Endothelial cell (in vitro differentiated cells): ENCODE data around the gene PLCG1. TPM values are rescaled to one million over a fixed set of nuclear protein-coding genes. Genes with fewer than 3 reads are reported as not detected.

ENCODE experiments used
- DNase-seq: peaks from one replicate; pipeline ENCODE4 v3.0.0; 2021; ENCODE audit warnings: low spot score
- H3K27ac Mint-ChIP-seq: one replicate; pipeline ENCODE4 v1.8.0; 2021; ENCODE audit warnings: mixed read lengths, inconsistent platforms; ENCODE audit not compliant: unreplicated experiment
- H3K27me3 Mint-ChIP-seq: one replicate; pipeline ENCODE4 v1.8.0; 2021; ENCODE audit warnings: mild to moderate bottlenecking, moderate library complexity, mixed read lengths, inconsistent platforms; ENCODE audit not compliant: unreplicated experiment
- H3K36me3 Mint-ChIP-seq: one replicate; pipeline ENCODE4 v1.8.0; 2021; ENCODE audit warnings: mild to moderate bottlenecking, low read depth, mixed read lengths, inconsistent platforms; ENCODE audit not compliant: unreplicated experiment
- H3K4me1 Mint-ChIP-seq: one replicate; pipeline ENCODE4 v1.8.0; 2021; ENCODE audit warnings: mild to moderate bottlenecking, mixed read lengths, inconsistent platforms; ENCODE audit not compliant: unreplicated experiment
- H3K4me3 Mint-ChIP-seq: one replicate; pipeline ENCODE4 v1.8.0; 2021; ENCODE audit warnings: mild to moderate bottlenecking, mixed read lengths, inconsistent platforms; ENCODE audit not compliant: unreplicated experiment
- H3K9me3 Mint-ChIP-seq: one replicate; pipeline ENCODE4 v1.8.0; 2021; ENCODE audit warnings: mixed read lengths, inconsistent platforms; ENCODE audit not compliant: unreplicated experiment
- CTCF ChIP-seq: fragments of 200-600 bp; sonication (generic); IDR thresholded peaks from one replicate; pipeline ENCODE4 v1.5.0; 2021; ENCODE audit warnings: antibody characterized with exemption; ENCODE audit not compliant: unreplicated experiment
- total RNA-seq: library from RNA; stranded (reverse); fragmentation: NEBNext Ultra II Directional; extraction: Animal tissue kit (Norgen Biotek cat#: 25700); gene quantifications from one replicate; pipeline ENCODE4 v1.2.1, GENCODE V29; 2021; ENCODE audit not compliant: unreplicated experiment

Gene PLCG1
- total RNA-seq, 1 donor from 2014 or later, result 456 TPM

GRCh38 chr20:41140226-41141133, 3.1 kb downstream of the PLCG1 start:
- DNase-seq, result no peak
- TF ChIP-seq CTCF, result no peak
- H3K4me3 Mint-ChIP-seq, result peak overlapping the region; percentile 97
- H3K27ac Mint-ChIP-seq, result peak overlapping the region; percentile 96
- H3K9me3 Mint-ChIP-seq, result no peaks in the 10 kb centered on the region
- H3K27me3 Mint-ChIP-seq, result peaks cover 22% of the 10 kb centered on the region
- H3K36me3 Mint-ChIP-seq, result peaks cover 65% of the 10 kb centered on the region
- peaks cover 81% of the 10 kb centered on the region for H3K4me1 Mint-ChIP-seq

GRCh38 chr20:41141153-41141815, 3.9 kb downstream of the PLCG1 start:
- H3K4me3 Mint-ChIP-seq, result peak overlapping the region; percentile 97
- H3K27ac Mint-ChIP-seq, result peak overlapping the region; percentile 96
- H3K36me3 Mint-ChIP-seq, result peaks cover 62% of the 10 kb centered on the region
- TF ChIP-seq CTCF, result no peak
- peak; percentile 63 for DNase-seq
- peaks cover 81% of the 10 kb centered on the region for H3K4me1 Mint-ChIP-seq
- H3K9me3 Mint-ChIP-seq, result no peaks in the 10 kb centered on the region
- peaks cover 16% of the 10 kb centered on the region for H3K27me3 Mint-ChIP-seq

GRCh38 chr20:41142245-41142644, 4.9 kb downstream of the PLCG1 start:
- Mint-ChIP-seq H3K4me3 (peak overlapping the region; percentile 50), H3K27me3 (peaks cover 17% of the 10 kb centered on the region), H3K27ac (peak overlapping the region; percentile 96), H3K36me3 (peaks cover 65% of the 10 kb centered on the region), H3K9me3 (no peaks in the 10 kb centered on the region), H3K4me1 (peaks cover 89% of the 10 kb centered on the region)
- TF ChIP-seq CTCF, result no peak
- DNase-seq, result no peak

GRCh38 chr20:41142919-41143318, 5.6 kb downstream of the PLCG1 start:
- DNase-seq, result no peak
- Mint-ChIP-seq H3K4me1 (peaks cover 96% of the 10 kb centered on the region), H3K27me3 (peaks cover 18% of the 10 kb centered on the region), H3K36me3 (peaks cover 67% of the 10 kb centered on the region), H3K9me3 (no peaks in the 10 kb centered on the region), H3K4me3 (peak overlapping the region; percentile 28), H3K27ac (peak overlapping the region; percentile 86)
- TF ChIP-seq CTCF, result no peak

- Mint-ChIP-seq H3K4me1 (peaks cover 100% of the 10 kb centered on the region), H3K27me3 (peaks cover 18% of the 10 kb centered on the region), H3K27ac (peak overlapping the region; percentile 86), H3K4me3 (peak overlapping the region; percentile 28), H3K36me3 (peaks cover 67% of the 10 kb centered on the region), H3K9me3 (no peaks in the 10 kb centered on the region)
- TF ChIP-seq CTCF, result no peak
- DNase-seq, result no peak
Observed at GRCh38 chr20:41143354-41143753, 6.0 kb downstream of the PLCG1 start.
